IMR-90 (cell line): Measurements from ENCODE around the gene SLC26A2. TPM values are rescaled to one million over a fixed set of nuclear protein-coding genes. Genes with fewer than 3 reads are reported as not detected.

Experiments used
- ATAC-seq: fragments of 200-7000 bp; cut with Tn5 transposase; 2 replicates; pipeline ENCODE4 v1.9.1; 2020; ENCODE audit warnings: low read depth, mild to moderate bottlenecking, moderate library complexity
- BruUV-seq: library from RNA; stranded (reverse); fragments of 400-500 nt; replicated peaks from 2 replicates; lab custom pipeline; 2021; lab: Mats Ljungman, UMichigan
- CTCF ChIA-PET: fragments of 300-600 bp; formaldehyde crosslinking; extraction: SDS; loops from one replicate; lab custom pipeline; 2021; ENCODE audit warnings: antibody characterized with exemption; lab: Yijun Ruan, JAX
- POLR2A ChIA-PET: fragments of 300-600 bp; sonication (Branson Sonifier 250); formaldehyde crosslinking; loops from one replicate; lab custom pipeline; 2022; ENCODE audit warnings: antibody characterized with exemption; ENCODE audit not compliant: unreplicated experiment; lab: Charles Lee
- DNase-seq: peaks from one replicate; pipeline ENCODE4 v3.0.0; 2013
- H2AFZ ChIP-seq: replicated peaks from 2 replicates; pipeline ENCODE3; 2013; ENCODE audit warnings: low read length, mild to moderate bottlenecking; ENCODE audit not compliant: poor library complexity
- H2AK5ac ChIP-seq: 2 replicates; pipeline ENCODE4 v1.6.1; 2013; ENCODE audit warnings: low read depth, low read length, inconsistent platforms
- H2AK9ac ChIP-seq: replicated peaks from 2 replicates; pipeline ENCODE3; 2013; ENCODE audit warnings: mild to moderate bottlenecking, low read depth, low read length, moderate library complexity; ENCODE audit not compliant: poor library complexity
- H2BK120ac ChIP-seq: 2 replicates; pipeline ENCODE4 v1.6.1; 2013; ENCODE audit warnings: low read depth, low read length, inconsistent platforms
- H2BK15ac ChIP-seq: 3 replicates; pipeline ENCODE4 v1.6.1; 2013; ENCODE audit warnings: low read depth, low read length, inconsistent platforms
- H2BK20ac ChIP-seq: 2 replicates; pipeline ENCODE4 v1.6.1; 2013; ENCODE audit warnings: low read depth, mild to moderate bottlenecking, inconsistent platforms, low read length, moderate library complexity
- H2BK5ac ChIP-seq: 2 replicates; pipeline ENCODE4 v1.6.1; 2013; ENCODE audit warnings: mild to moderate bottlenecking, low read depth, low read length, inconsistent platforms; ENCODE audit not compliant: poor library complexity, severe bottlenecking
- H3K14ac ChIP-seq: replicated peaks from 2 replicates; pipeline ENCODE4 v1.6.1; 2013; ENCODE audit warnings: low read depth, low read length, inconsistent platforms
- H3K18ac ChIP-seq: 2 replicates; pipeline ENCODE4 v1.6.1; 2013; ENCODE audit warnings: low read depth, low read length, control low read depth
- H3K23ac ChIP-seq: 2 replicates; pipeline ENCODE4 v1.6.1; 2013; ENCODE audit warnings: low read depth, low read length, inconsistent platforms
- H3K27ac ChIP-seq: 2 replicates; pipeline ENCODE4 v1.5.1; 2013; ENCODE audit warnings: mild to moderate bottlenecking, control low read depth, low read length; ENCODE audit not compliant: insufficient read depth
- H3K27me3 ChIP-seq: 2 replicates; pipeline ENCODE4 v1.6.1; 2013; ENCODE audit warnings: low read length; ENCODE audit not compliant: control insufficient read depth, insufficient read depth
- H3K36me3 ChIP-seq: 2 replicates; pipeline ENCODE4 v1.6.1; 2013; ENCODE audit warnings: low read length, mixed read lengths; ENCODE audit not compliant: control insufficient read depth, insufficient read depth
- H3K4ac ChIP-seq: 2 replicates; pipeline ENCODE4 v1.6.1; 2013; ENCODE audit warnings: low read depth, low read length, inconsistent platforms
- H3K4me1 ChIP-seq: 2 replicates; pipeline ENCODE4 v1.6.1; 2013; ENCODE audit warnings: low read length, mixed read lengths; ENCODE audit not compliant: control insufficient read depth, insufficient read depth
- H3K4me2 ChIP-seq: 2 replicates; pipeline ENCODE4 v1.6.1; 2013; ENCODE audit warnings: low read depth, mild to moderate bottlenecking, control low read depth, low read length, moderate library complexity
- H3K4me3 ChIP-seq: 2 replicates; pipeline ENCODE4 v1.5.1; 2013; ENCODE audit warnings: low read depth, mild to moderate bottlenecking, control low read depth, low read length, moderate library complexity; ENCODE audit not compliant: insufficient read depth
- H3K56ac ChIP-seq: 2 replicates; pipeline ENCODE4 v1.6.1; 2013; ENCODE audit warnings: low read length, inconsistent platforms; ENCODE audit not compliant: insufficient read depth; ENCODE audit errors: extremely low read depth
- H3K79me1 ChIP-seq, 2 experiments: 2 replicates each; pipeline ENCODE4 v1.6.1; 2013; ENCODE audit warnings: low read length in 2 of 2, inconsistent platforms in 1 of 2, low read depth in 1 of 2
- H3K9ac ChIP-seq: 2 replicates; pipeline ENCODE4 v1.6.1; 2013; ENCODE audit warnings: low read depth, low read length, control low read depth
- H3K9me1 ChIP-seq: 2 replicates; pipeline ENCODE4 v1.6.1; 2013; ENCODE audit warnings: low read length, inconsistent platforms; ENCODE audit not compliant: insufficient read depth
- H3K9me3 ChIP-seq: 2 replicates; pipeline ENCODE4 v1.6.1; 2013; ENCODE audit warnings: low read length; ENCODE audit not compliant: control insufficient read depth, insufficient read depth
- H4K20me1 ChIP-seq: 2 replicates; pipeline ENCODE4 v1.6.1; 2013; ENCODE audit warnings: low read length, inconsistent platforms; ENCODE audit not compliant: insufficient read depth
- H4K5ac ChIP-seq: 2 replicates; pipeline ENCODE4 v1.6.1; 2013; ENCODE audit warnings: mild to moderate bottlenecking, low read depth, low read length, control low read depth
- H4K8ac ChIP-seq, 2 experiments: 2 replicates each; pipeline ENCODE4 v1.6.1; 2013; ENCODE audit warnings: low read depth in 2 of 2, low read length in 2 of 2, control low read depth in 1 of 2, inconsistent platforms in 1 of 2
- H4K91ac ChIP-seq: 2 replicates; pipeline ENCODE4 v1.6.1; 2013; ENCODE audit warnings: low read depth, low read length, inconsistent platforms; ENCODE audit not compliant: insufficient read depth
- BHLHE40 ChIP-seq: fragments of 150-350 bp; IDR thresholded peaks from 2 replicates; pipeline ENCODE4 v1.6.1; 2016; ENCODE audit warnings: mild to moderate bottlenecking, low read depth, low read length
- CEBPB ChIP-seq: IDR thresholded peaks from 2 replicates; pipeline ENCODE4 v1.6.1; 2012; ENCODE audit warnings: low read depth, low read length, improper control_type of control experiment
- CHD1 ChIP-seq: IDR thresholded peaks from 2 replicates; pipeline ENCODE4 v1.6.1; 2012; ENCODE audit warnings: low read depth, low read length, improper control_type of control experiment
- FOS ChIP-seq: fragments of 150-350 bp; IDR thresholded peaks from 2 replicates; pipeline ENCODE4 v1.6.1; 2016; ENCODE audit warnings: low read depth, low read length
- MAFK ChIP-seq: IDR thresholded peaks from 2 replicates; pipeline ENCODE4 v1.6.1; 2012; ENCODE audit warnings: low read depth, low read length, improper control_type of control experiment
- MAZ ChIP-seq: IDR thresholded peaks from 2 replicates; pipeline ENCODE4 v1.6.1; 2012; ENCODE audit warnings: low read depth, mild to moderate bottlenecking, low read length, improper control_type of control experiment, moderate library complexity, borderline replicate concordance
- MXI1 ChIP-seq: IDR thresholded peaks from 2 replicates; pipeline ENCODE4 v1.6.1; 2012; ENCODE audit warnings: low read depth, mild to moderate bottlenecking, low read length, moderate library complexity, borderline replicate concordance
- NFE2L2 ChIP-seq: fragments of 150-350 bp; IDR thresholded peaks from 2 replicates; pipeline ENCODE4 v1.6.1; 2016; ENCODE audit warnings: low read depth, mild to moderate bottlenecking, low read length
- POLR2A ChIP-seq: IDR thresholded peaks from 2 replicates; pipeline ENCODE4 v1.6.1; 2012; ENCODE audit warnings: mild to moderate bottlenecking, low read depth, low read length
- RAD21 ChIP-seq: IDR thresholded peaks from 2 replicates; pipeline ENCODE4 v1.6.1; 2012; ENCODE audit warnings: low read length, improper control_type of control experiment
- RCOR1 ChIP-seq: IDR thresholded peaks from 2 replicates; pipeline ENCODE4 v1.6.1; 2012; ENCODE audit warnings: mild to moderate bottlenecking, low read length, improper control_type of control experiment; ENCODE audit not compliant: insufficient replicate concordance
- RFX5 ChIP-seq: IDR thresholded peaks from 2 replicates; pipeline ENCODE4 v1.8.0; 2012; ENCODE audit warnings: low read depth, mild to moderate bottlenecking, low read length, moderate library complexity
- SMC3 ChIP-seq: fragments of 150-350 bp; IDR thresholded peaks from 2 replicates; pipeline ENCODE4 v1.6.1; 2016; ENCODE audit warnings: low read depth, mild to moderate bottlenecking, antibody characterized with exemption, low read length, moderate library complexity
- WGBS, 2 experiments: methylation state at CpG; one replicate each; pipeline versions ENCODE4 v1.1.5 to v1.1.7; 2013; ENCODE audit warnings: missing lambda C conversion rate in 2 of 2; ENCODE audit not compliant: insufficient read length in 1 of 2; ENCODE audit errors: extremely low coverage in 2 of 2; 5-methylcytosine and 5-hydroxymethylcytosine counted together
- dilution Hi-C: fragments of 300-500 bp; cut with HindIII; formaldehyde crosslinking; loops from one replicate; pipeline ENCODE4 v1.14.3; 2018; ENCODE audit warnings: low sequenced_read_pairs; ENCODE audit not compliant: unreplicated experiment
- in situ Hi-C: fragments of 300-500 bp; cut with MboI; formaldehyde crosslinking; loops from 3 replicates; pipeline ENCODE4 v1.14.3; 2019; ENCODE audit warnings: low sequenced_read_pairs, inconsistent platforms, mixed read lengths
- intact Hi-C: fragments of 100-400 bp; cut with micrococcal nuclease; formaldehyde crosslinking; loops from 2 replicates; pipeline ENCODE4 v1.10.0; 2022
- polyA plus RNA-seq, 3 experiments: library from polyadenylated mRNA; depleted of rRNA; stranded (reverse); fragments of >200 nt; gene quantifications; 2 replicates each; pipeline ENCODE4 v1.2.3, GENCODE V29; 2012; ENCODE audit warnings: low replicate concordance in 1 of 3
- total RNA-seq: library from RNA; depleted of rRNA; stranded (reverse); fragments of >200 nt; gene quantifications from 2 replicates; pipeline ENCODE4 v1.2.3, GENCODE V29; 2012
- TF ChIP-seq, protein P1 (sequence below): fragments of 150-350 bp; IDR thresholded peaks from 2 replicates; pipeline ENCODE4 v1.6.1; 2017; ENCODE audit warnings: mild to moderate bottlenecking, antibody characterized with exemption, low read length, low read depth
- TF ChIP-seq, protein P2 (sequence below): fragments of 150-350 bp; IDR thresholded peaks from 2 replicates; pipeline ENCODE4 v1.6.1; 2016; ENCODE audit warnings: low read depth, mild to moderate bottlenecking, low read length, moderate library complexity, borderline replicate concordance
- TF ChIP-seq, protein P3 (sequence below): conservative IDR thresholded peaks from 2 replicates; pipeline ENCODE4 v1.5.1; 2012; ENCODE audit warnings: mild to moderate bottlenecking, low read depth, low read length, improper control_type of control experiment

Gene SLC26A2
- total and polyA plus RNA-seq, 2 of the 4 experiments (the other 2 are of a cell fraction): 2.2 to 9.9 TPM

DNA sequence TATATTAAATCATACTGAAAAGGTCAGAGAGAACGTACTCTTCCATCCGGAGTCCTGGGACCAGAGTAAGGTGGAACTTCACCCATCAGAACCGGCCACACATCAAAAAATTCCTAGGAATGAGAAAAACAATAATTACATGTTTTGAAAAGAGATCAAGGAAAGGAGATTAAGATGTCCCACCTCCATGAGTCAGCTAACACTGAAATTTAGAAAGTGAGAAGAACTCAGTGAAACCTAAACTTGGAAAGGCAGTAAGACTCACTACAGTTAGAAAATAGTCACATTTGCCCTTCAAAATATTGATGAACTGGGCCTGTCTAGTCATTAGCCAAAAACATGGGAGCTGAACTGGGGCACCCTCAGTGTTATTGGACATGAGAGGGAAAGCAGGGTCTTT lies 39.0 kb upstream of the SLC26A2 start:
- ATAC-seq (no peak), DNase-seq (no peak)
- H4K91ac ChIP-seq: no peak overlapping the region
- no peak overlapping the region for H4K5ac ChIP-seq
- no peak overlapping the region for H2BK15ac ChIP-seq
- H2BK5ac ChIP-seq: no peak overlapping the region
- H3K4me2 ChIP-seq: no peak overlapping the region
- no peaks in the 10 kb centered on the region for H3K9me1 ChIP-seq
- no peak overlapping the region for H2BK120ac ChIP-seq
- intact Hi-C loops (no loop called here), in situ Hi-C loops (no loop called here), dilution Hi-C loops (no loop called here)
- H2BK20ac ChIP-seq: no peak overlapping the region
- peaks cover 3% of the 10 kb centered on the region; the same call in 1 of the 2 replicates for H3K4me1 ChIP-seq
- no peaks in the 10 kb centered on the region for H3K79me1 ChIP-seq
- H3K56ac ChIP-seq: no peak overlapping the region
- no peak overlapping the region for H2AK5ac ChIP-seq
- H3K9me3 ChIP-seq: no peaks in the 10 kb centered on the region
- no CpG with 5 or more reads among the region's 3 CpGs for WGBS, 2 experiments
- H3K36me3 ChIP-seq: no peaks in the 10 kb centered on the region
- no peak overlapping the region for H3K23ac ChIP-seq
- no peak overlapping the region for H3K14ac ChIP-seq
- TF ChIP-seq POLR2A (no peak), MXI1 (no peak), CEBPB (no peak), RFX5 (no peak), CHD1 (no peak), BHLHE40 (no peak), RAD21 (no peak), NFE2L2 (no peak), RCOR1 (no peak), MAZ (no peak), MAFK (no peak), SMC3 (no peak), FOS (no peak)
- TF ChIP-seq, protein P1, sequence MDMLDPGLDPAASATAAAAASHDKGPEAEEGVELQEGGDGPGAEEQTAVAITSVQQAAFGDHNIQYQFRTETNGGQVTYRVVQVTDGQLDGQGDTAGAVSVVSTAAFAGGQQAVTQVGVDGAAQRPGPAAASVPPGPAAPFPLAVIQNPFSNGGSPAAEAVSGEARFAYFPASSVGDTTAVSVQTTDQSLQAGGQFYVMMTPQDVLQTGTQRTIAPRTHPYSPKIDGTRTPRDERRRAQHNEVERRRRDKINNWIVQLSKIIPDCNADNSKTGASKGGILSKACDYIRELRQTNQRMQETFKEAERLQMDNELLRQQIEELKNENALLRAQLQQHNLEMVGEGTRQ: no peak
- TF ChIP-seq, protein P2, sequence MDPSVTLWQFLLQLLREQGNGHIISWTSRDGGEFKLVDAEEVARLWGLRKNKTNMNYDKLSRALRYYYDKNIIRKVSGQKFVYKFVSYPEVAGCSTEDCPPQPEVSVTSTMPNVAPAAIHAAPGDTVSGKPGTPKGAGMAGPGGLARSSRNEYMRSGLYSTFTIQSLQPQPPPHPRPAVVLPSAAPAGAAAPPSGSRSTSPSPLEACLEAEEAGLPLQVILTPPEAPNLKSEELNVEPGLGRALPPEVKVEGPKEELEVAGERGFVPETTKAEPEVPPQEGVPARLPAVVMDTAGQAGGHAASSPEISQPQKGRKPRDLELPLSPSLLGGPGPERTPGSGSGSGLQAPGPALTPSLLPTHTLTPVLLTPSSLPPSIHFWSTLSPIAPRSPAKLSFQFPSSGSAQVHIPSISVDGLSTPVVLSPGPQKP: no peak
- TF ChIP-seq, protein P3, sequence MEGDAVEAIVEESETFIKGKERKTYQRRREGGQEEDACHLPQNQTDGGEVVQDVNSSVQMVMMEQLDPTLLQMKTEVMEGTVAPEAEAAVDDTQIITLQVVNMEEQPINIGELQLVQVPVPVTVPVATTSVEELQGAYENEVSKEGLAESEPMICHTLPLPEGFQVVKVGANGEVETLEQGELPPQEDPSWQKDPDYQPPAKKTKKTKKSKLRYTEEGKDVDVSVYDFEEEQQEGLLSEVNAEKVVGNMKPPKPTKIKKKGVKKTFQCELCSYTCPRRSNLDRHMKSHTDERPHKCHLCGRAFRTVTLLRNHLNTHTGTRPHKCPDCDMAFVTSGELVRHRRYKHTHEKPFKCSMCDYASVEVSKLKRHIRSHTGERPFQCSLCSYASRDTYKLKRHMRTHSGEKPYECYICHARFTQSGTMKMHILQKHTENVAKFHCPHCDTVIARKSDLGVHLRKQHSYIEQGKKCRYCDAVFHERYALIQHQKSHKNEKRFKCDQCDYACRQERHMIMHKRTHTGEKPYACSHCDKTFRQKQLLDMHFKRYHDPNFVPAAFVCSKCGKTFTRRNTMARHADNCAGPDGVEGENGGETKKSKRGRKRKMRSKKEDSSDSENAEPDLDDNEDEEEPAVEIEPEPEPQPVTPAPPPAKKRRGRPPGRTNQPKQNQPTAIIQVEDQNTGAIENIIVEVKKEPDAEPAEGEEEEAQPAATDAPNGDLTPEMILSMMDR: no peak
- H3K9ac ChIP-seq: no peak overlapping the region
- H2AFZ ChIP-seq: no peak overlapping the region
- H3K27ac ChIP-seq: no peak overlapping the region
- H3K4me3 ChIP-seq: no peak overlapping the region
- POLR2A ChIA-PET: no interaction called here
- no peak overlapping the region for H2AK9ac ChIP-seq
- H4K8ac ChIP-seq: no peak overlapping the region
- no peak overlapping the region for H3K4ac ChIP-seq
- CTCF ChIA-PET: interaction anchor here (0.7 kb wide), 1 partner anchor 93 kb away, joined by 3 read pairs; no protein-coding TSS in a partner anchor
- no peaks in the 10 kb centered on the region; the same call in none of the 2 replicates for H3K27me3 ChIP-seq
- H3K18ac ChIP-seq: no peak overlapping the region
- H4K20me1 ChIP-seq: no peaks in the 10 kb centered on the region
- no TSS peak for BruUV-seq
